Hypothalamus (tissue), 51 donors: ENCODE measurements around the gene CPSF3.

Experiments used
- DNase-seq, 51 donors: peaks; one replicate each; lab custom pipeline; 2025; lab: John Stamatoyannopoulos, UW

The CPSF3 gene

GRCh38 chr2:9462886-9463697 lies 39.6 kb downstream of the CPSF3 start:
- no peak for DNase-seq

- DNase-seq = no peak
Measured at GRCh38 chr2:9463698-9464034, 40.2 kb downstream of the CPSF3 start.

GRCh38 chr2:9465170-9465569 lies 41.7 kb downstream of the CPSF3 start:
- no peak for DNase-seq

GRCh38 chr2:9466147-9466683 lies 42.8 kb downstream of the CPSF3 start:
- DNase-seq = no peak

- DNase-seq = no peak
Measured at GRCh38 chr2:9467687-9468086, 44.2 kb downstream of the CPSF3 start.

GRCh38 chr2:9471206-9471605 lies 47.8 kb downstream of the CPSF3 start:
- no peak for DNase-seq

GRCh38 chr2:9472511-9472910 lies 49.1 kb downstream of the CPSF3 start:
- no peak for DNase-seq

GRCh38 chr2:9473308-9473984 lies 50.0 kb downstream of the CPSF3 start:
- DNase-seq = peak in 1 of 51 donors; percentile 44

- DNase-seq = peak in 37 of 51 donors; percentile 4 to 77 (median 46)
Measured at GRCh38 chr2:9473985-9474360, 50.5 kb downstream of the CPSF3 start.

- DNase-seq = peak in 48 of 51 donors; percentile 14 to 89 (median 59)
Measured at GRCh38 chr2:9474361-9475057, 51.1 kb downstream of the CPSF3 start, which contains the start of gene IAH1. IAH1 (plus strand) TSS chr2:9474551; CDS start chr2:9474567, 16 bp downstream.

GRCh38 chr2:9477914-9478313 lies 54.5 kb downstream of the CPSF3 start:
- DNase-seq = no peak

GRCh38 chr2:9478526-9478925 lies 55.1 kb downstream of the CPSF3 start:
- no peak for DNase-seq

GRCh38 chr2:9480157-9480556 lies 56.7 kb downstream of the CPSF3 start:
- DNase-seq = no peak

GRCh38 chr2:9483107-9483506 lies 59.7 kb downstream of the CPSF3 start:
- DNase-seq = no peak

- no peak for DNase-seq
Measured at GRCh38 chr2:9484533-9484932, 61.1 kb downstream of the CPSF3 start.

- DNase-seq = no peak
Measured at GRCh38 chr2:9488583-9489547, 65.4 kb downstream of the CPSF3 start.

- DNase-seq = no peak
Measured at GRCh38 chr2:9490789-9491188, 67.3 kb downstream of the CPSF3 start.

- DNase-seq = no peak
Measured at GRCh38 chr2:9492927-9493326, 69.5 kb downstream of the CPSF3 start.

GRCh38 chr2:9493478-9493877 lies 70.0 kb downstream of the CPSF3 start:
- no peak for DNase-seq

GRCh38 chr2:9494081-9494480 lies 70.6 kb downstream of the CPSF3 start:
- no peak for DNase-seq
